GM21515 (cell line): ENCODE data around the gene LRRC8B.
A peak's percentile ranks its signal among the peaks of the same experiment; 100 is the strongest.
"Not testable (repeated sequence)": the region's sequence is repeated elsewhere in the genome, so short reads cannot be mapped to it uniquely, and the experiment has no call there.

ENCODE experiments used
- ATAC-seq: cut with Tn5 transposase; IDR thresholded peaks from one replicate; pipeline ENCODE4 v1.9.1; 2021; ENCODE audit not compliant: unreplicated experiment

The LRRC8B gene

DNA sequence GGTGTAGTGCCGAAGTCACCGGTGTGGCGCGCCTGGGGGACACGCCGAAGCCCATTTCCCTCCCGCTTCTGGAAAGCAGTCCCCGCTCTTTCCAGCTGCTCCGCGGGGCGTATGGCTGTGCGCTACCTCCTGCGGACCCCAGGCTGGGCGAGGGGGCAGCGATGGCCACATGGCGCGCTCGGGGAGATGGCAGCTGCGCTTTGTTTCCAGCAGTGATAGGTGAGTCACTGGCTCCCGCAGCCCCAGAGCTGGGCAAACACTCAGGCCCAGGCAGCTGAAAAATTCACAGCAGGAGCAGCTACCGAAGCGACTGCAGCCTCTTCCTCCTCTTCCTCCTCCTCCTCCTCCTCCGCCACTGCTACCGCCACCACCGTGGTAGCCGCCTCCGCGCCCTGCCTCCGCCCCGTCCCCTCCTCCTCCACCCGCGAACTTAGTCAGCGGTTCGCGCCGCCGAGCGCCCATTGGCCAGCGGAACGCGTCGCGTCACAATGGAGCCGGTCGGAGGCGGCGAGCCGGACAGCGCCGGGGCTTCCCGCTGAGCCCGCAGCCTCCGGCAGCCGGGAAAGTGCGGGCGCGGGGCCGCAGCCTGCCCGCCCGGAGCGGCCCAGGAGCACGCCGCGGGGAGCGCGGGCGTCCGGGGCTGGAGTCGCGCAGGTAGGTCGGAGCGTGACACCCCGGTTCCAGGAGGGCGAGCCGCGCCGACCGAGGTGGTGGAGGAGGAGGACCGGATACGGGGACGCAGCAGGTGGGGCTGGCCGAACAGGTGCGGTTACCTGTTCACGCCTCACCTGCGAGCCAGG, at the start of gene LRRC8B:
Gene LRRC8B, plus strand, starts transcription at position 461 of the 800 bp plus-strand sequence. CDS start 57,822 bp downstream, outside the sequence.
- ATAC-seq = peak; percentile 90

DNA sequence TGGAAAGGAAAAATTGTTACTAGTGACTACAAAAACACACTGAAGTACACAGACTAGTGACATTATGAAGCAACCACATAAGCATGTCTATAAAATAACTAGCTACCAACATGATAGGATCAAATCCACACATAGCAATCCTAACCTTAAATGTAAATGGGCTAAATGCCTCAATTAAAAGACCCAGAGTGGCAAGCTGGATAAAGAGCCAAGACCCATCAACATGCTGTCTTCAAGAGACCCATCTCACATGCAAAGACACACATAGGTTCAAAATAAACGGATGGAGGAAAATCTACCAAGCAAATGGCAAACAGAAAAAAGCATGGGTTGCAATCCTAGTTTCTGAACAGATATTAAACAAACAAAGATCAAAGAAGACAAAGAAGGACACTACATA, 49.4 kb upstream of the LRRC8B start:
- no peak for ATAC-seq

DNA sequence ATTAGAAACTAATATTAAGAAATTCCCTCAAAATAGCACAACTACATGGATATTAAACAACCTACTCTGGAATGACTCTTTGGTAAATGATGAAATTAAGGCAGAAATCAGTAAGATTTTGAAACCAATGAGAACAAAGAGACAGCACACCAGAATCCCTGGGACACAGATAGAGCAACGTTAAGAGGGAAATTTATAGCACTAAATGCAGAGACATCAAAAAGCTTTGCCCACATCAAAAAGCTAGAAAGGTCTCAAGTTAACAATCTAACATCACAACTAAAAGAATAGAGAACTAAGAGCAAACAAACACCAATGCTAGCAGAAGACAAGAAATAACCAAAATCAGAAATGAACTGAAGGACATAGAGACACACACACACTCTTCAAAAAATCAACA, 48.6 kb upstream of the LRRC8B start:
- ATAC-seq = no peak

DNA sequence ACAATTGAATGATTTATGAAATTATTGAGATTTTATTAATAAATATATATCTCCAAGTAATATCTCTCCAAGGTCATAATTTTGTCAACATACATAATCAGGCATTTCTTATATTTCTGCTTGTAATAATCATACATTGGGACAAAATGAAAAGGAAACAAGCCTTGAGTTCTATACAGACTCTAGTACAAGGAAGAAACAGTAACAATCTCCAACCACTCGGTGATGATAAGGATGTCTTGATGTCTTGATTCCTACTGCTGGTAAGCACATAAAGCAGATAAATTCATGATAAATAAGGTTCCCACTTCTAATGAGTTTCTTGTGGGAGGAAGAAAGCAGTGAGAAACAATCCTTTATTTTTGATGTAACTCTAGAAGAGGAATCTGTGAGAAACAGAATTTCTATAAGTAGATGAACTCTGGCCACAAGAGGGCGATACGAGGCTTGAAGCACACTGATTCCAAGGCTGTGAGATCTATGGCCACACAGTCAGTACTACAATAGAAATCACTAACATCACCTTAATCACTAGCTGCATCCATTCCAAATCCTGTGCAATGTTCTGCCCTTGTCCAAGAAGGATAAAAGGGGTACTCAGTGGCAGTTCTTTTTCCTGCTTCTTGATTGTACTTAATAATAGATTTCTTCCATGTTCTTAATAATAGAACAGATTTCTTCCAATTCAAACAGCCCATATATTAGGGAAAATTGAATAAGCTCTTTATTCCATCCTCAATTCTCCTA, 41.4 kb upstream of the LRRC8B start:
- ATAC-seq = no peak

DNA sequence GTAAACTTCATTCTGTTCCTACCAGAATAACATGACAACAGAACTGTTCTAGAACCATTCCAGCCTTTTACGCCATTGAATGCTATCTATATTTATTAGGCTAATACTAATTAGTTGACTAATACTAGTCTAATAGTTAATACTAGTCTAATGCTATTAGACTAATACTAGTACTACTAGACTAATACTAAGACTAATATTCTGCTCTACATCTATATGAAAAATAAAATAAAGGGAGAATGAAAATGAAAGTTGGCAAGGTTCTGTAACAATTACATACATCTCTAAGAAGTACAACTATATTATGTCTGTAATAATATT, 40.9 kb upstream of the LRRC8B start:
- ATAC-seq = no peak

DNA sequence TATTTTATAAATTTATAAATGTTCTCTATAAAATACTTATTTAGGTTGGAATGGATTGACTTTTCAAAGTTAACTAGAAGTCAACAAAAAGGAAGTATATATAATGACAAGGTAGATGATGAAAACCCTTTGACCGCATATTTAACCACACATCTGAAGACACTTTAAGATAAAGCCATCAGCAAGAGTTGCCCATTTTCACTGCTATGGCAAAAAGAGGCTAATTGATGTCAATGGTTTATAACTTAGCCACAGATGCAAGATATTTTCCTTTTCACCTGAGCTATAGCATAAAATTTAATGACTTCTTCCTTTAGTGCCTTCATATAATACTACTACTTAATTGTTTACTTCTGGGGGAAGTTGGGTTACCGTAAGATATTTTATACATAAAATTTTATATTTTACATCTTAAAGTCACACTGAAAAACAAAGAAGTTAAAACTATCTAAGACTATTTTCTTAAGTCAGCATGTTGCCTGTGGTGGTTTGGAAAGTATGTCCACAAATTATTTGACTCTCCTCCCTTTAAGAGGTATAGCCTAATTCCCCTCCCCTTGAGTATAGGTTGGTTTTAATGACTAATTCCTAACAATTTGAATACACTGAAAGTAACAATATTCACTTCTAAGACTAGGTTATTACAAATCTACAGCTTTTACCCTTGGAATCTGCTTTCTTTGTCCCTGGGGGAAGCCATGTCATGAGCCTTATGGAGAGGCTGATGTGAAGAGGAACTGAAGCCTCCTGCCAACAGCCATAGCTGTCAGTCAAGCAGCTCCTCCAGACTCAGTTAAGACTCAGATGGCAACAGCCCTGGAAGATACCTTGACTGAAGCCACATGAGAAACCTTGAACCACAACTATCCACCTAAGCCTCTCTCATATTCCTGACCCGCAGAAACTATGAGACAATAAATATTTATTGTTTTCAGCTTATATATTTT, 40.3 kb upstream of the LRRC8B start:
- ATAC-seq = no peak

DNA sequence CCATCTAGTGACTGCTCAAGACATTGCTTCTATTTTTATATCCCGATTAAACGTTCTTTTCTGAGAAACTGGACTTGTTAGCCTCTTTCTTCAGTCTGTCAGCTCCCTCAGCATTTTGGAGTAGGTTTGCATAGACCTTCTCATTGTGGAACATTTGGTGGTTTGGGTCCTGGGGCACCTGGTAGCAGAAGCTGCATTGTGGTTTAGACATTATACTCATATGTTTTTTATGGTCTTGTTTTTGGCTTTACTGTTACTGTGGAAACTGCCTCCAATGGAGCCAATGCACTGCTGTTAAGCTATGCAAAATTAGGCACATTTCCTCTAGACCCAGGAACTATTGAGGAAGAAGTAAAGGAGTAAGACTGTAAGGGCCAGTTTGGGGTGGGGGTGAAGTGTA, 36.7 kb upstream of the LRRC8B start:
- ATAC-seq = no peak

DNA sequence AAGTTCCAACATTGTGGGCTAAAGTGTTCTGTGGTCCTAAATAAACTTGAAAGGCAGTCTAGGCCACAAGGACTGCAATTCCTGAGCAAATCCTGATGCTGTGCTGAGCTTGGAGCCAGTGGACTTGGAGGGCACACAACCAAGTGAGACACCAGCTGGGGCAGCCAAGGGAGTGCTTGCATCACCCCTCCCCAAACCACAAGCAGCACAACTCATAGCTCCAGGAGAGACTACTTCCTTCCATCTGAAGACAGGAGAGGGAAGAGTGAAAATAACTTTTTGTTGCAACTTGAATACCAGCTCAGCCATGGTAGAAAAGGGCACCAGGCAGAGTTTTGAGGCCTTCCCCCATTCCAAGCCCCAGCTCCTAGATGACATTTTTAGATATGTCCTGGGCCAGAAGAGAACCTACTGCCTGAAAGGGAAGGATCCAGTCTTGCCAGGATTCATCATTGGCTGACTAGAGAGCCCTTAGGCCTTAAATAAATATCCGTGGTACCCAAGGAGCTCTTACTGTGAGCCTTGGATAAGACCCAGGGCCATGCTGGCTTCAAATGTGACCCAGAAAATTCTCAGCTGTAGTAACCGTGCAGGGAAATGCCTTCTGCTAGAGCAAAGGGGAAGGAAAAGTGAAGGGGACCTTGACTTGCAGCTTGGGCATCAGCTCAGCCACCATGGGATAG, 35.4 kb upstream of the LRRC8B start:
- no peak for ATAC-seq

DNA sequence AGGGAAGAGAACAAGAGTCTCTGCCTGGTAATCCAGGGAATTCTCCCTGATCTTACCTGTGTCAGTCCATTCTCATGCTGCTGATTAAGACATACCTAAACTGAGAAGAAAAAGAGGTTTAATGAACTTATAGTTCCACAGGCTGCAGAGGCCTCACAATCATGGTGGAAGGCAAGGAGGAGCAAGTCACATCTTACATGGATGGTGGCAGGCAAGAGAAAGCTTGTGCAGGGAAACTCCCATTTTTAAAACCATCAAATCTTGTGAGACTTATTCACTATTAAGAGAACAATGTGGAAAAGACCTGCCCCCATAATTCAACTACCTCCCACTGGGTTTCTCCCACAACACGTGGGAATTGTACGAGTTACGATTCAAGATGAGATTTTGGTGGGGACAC, 34.2 kb upstream of the LRRC8B start:
- no peak for ATAC-seq

DNA sequence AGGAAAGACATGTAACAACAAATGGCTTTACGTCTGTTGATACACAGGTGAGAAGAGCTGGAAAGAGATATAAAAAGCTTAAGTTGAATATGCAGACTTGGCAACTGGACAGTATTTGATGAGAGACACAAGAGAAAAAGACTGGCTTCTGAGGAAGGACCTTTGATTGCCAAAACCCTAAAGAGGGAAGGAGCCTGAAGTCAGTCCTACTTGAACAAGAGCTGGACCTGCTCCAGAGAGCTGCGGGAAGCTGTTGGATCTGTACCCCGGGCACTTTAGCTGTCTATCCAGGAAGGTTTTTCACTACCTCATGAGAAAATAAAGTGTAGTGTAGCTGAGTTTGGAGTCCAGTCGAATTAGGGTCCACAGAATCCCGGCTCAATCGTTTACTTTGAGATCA, 25.3 kb upstream of the LRRC8B start:
- no peak for ATAC-seq

DNA sequence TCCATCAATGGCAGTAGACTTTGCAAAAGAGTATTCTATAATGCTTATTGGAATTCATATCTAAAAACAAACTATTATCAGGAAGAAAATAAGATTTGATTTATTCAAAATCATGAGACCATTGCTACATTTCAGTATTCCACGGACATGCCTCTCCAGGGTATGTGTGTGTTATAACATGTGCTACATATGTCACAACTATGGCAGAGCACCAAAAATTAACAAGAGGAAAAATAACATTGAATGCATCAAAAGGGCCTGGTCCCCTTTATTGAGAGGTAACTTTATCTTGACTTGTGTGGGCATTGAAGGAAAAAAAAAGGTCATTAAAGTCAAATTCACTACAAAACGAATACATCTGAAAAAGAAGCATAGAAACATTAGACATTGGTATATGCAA, 22.6 kb upstream of the LRRC8B start:
- ATAC-seq = no peak

DNA sequence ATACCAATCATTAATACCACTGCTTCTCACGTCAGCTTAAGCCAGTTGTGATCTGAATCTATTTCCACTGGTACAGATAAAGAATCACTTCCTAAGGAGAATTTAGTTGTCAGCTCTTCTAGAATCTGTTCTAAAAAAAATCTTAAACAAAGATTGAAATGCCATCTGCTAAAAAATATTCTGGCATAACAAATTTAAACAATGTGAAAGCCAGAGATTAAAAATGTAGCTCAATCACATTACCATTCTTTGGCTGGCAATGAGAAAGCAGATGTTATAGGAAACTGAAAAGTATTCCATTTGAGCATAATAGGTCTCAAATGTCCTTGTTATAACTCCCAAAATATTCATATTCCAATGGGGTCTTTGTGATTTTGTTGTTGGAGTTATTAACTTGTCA, 21.7 kb upstream of the LRRC8B start:
- ATAC-seq = no peak

DNA sequence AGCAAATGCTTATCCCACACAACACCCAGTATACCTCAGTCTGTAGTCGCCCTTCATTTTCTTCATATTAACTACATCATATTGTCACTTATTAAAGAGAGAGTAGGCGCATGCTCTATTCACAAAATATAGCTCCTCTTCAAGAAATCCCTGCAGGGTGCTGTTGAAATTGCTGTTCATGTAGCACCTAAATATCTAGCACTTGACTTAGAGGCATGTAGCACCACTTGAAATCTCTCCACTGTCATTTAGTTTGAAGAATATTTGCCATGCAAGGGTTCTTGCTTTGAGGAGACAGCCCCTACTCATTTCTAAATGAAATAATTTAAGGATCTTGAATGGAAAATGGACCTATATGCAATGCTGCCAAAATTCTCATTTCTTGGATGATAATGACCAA, 20.9 kb upstream of the LRRC8B start:
- ATAC-seq = no peak

DNA sequence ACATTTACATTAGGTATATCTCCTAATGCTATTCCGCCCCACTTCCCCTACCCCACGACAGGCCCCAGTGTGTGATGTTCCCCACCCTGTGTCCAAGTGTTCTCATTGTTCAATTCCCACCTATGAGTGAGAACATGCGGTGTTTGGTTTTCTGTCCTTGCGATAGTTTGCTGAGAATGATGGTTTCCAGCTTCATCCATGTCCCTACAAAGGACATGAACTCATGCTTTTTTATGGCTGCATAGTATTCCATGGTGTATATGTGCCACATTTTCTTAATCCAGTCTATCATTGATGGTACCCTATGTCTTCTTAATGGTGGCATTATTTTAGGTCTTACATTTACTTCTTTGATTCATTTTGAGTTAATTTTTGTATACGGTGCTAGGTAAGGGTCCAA, 14.6 kb upstream of the LRRC8B start:
- ATAC-seq = not testable (repeated sequence)

DNA sequence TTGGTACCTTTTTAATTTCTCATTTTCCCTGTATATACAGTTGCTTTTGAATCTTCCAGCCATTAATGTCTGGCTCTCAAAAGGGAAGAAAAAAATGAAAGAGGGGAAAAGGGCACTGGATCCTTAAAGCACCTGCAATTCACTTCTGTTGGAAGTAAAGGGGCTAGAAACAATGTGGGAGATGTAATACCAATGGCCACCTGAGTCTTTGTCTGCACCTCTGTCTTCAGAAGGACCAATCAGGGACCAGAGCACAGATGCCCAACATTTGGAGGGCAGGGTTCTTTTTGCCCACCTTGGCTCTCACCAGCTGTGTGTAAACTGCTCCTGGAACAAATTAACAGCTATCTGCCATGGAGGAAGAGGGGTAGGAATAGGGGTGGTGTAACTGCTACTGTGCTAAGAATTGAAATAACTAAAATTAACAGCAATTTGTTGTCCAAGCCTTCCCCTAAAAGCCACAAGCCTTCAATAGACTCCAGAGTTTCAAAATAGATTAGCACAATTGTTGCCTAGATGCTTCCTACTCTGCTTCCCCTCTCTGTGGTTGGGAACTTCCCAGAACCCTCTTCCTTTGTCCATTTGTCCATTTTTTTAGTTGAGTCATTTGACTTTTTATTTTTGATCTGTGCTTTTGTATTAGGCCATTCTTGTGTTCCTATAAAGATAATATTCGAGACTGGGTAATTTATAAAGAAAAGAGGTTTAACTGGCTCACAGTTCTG, 11.5 kb upstream of the LRRC8B start:
- ATAC-seq = no peak

DNA sequence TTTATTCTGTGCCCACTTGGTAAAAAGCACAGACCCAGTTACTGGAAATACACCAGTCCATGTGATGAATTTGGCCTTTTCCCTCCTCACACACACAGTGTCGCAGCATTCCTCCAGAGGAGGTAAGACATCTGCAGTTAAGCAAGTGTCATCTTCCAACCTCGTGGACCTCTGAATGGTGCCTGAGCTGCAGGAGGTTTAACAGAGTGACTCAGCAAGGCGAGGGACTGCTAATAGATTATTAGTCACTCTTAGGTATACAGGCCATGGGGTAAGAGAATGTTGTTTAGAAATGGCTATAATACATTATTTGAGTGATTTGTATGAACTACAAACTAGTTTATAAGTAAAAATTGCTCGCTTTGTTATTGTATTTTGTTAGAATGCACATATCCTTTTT, 8.6 kb upstream of the LRRC8B start:
- ATAC-seq = no peak

DNA sequence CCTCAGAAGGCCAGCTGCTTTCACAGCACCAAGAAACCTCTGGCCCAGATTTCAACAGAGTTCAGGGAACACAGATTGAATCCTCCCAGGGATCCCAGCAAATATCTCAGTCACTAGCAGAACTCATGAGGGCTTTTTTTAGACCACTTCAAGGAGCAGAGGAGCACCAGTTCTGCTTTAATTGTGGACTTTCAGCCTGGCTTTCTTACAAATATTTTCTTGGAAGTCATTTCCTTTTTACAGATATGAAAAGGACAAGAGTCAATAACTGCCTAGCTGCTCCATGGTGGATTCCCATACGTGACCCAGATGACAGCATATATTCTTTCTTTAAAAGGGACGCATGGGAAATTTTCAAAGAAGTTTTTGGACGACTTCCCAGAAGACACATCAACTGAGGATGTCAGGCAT, 6.4 kb upstream of the LRRC8B start:
- ATAC-seq = no peak

DNA sequence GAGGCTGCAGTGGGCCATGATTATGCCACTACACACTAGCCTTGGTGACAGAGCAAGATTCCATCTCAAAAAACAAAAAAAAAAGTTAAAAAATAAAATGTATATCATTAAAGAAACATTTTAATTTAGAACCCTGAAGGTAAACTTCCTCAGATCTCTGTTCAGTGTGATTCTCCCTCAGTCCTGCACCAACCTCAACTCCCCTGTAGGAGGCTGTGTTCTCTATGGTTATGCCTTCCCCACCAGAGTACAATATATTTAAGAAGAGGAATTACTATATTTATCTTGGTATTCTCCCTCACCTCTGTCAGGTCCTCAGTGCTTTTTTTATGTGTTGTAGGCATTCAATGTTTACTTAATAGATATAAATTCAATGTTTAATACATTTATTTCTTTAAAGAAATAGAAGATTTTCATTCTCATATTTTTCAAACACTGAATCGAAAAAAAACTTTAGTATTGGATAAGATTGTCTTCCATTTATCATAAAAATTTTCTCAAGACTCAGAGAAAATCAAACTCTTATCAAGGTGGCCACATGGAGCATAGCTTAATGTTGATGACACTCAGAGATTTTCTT, 4.8 kb upstream of the LRRC8B start:
- peak; percentile 50 for ATAC-seq

DNA sequence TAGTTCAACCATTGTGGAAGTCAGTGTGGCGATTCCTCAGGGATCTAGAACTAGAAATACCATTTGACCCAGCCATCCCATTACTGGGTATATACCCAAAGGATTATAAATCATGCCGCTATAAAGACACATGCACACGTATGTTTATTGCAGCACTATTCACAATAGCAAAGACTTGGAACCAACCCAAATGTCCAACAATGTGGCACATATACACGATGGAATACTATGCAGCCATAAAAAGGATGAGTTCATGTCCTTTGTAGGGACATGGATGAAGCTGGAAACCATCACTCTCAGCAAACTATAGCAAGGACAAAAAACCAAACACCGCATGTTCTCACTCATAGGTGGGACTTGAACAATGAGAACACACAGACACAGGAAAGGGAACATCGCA, 2.7 kb upstream of the LRRC8B start:
- ATAC-seq = not testable (repeated sequence)
